Glomerular visceral epithelial cell (primary cell): ENCODE measurements around the gene SLC10A7.

ENCODE experiments used
- DNase-seq: peaks from one replicate; pipeline ENCODE4 v3.0.0-alpha.2; 2016; ENCODE audit errors: extremely low spot score

SLC10A7 gene

GRCh38 chr4:146311238-146311970 is 210.3 kb downstream of the SLC10A7 start:
- DNase-seq = no peak

- DNase-seq = no peak
Observed at GRCh38 chr4:146310319-146311021, 211.3 kb downstream of the SLC10A7 start.

- DNase-seq = no peak
Observed at GRCh38 chr4:146308951-146309350, 212.8 kb downstream of the SLC10A7 start.

DNA sequence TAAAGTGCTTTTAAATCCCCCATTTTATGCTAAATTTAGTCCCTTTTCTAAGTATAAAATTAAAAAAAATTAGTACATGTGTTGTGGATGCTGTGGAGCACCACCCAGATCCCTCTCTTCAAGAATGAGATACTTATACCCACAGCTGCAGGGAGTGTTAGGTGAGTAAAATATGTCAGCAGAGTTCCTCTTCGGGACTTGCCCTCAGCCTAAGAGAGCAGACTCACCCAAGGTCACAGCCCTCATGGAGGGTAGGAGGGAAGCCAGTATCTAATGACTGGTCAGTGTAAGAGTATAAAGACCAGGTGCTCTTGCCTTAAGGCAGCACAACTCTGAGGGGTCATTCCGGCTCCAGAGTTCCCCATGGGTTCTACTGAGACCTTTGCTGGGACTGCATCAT is 218.9 kb downstream of the SLC10A7 start:
- no peak for DNase-seq

GRCh38 chr4:146299607-146300006 is 222.1 kb downstream of the SLC10A7 start:
- DNase-seq = no peak

GRCh38 chr4:146294776-146295175 is 227.0 kb downstream of the SLC10A7 start:
- no peak for DNase-seq

DNA sequence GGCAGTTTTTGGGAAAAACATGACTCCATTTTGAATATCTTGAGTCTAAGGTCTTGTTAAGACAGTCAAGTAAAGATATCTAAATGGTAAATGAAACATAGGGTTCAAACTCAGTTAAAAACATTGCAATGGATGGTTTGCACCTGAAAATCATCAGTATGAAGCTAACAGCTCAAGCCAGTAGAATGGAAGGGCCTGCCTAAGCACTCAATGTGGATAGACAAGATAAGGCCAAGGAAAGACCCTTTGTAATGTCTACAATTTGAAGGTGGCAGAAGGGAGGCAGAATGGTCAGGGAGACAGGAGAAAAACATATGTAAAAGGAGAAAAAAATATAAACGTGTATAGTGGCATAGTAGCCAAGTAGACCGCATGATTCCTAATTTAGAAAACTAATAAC is 229.2 kb downstream of the SLC10A7 start:
- no peak for DNase-seq

DNA sequence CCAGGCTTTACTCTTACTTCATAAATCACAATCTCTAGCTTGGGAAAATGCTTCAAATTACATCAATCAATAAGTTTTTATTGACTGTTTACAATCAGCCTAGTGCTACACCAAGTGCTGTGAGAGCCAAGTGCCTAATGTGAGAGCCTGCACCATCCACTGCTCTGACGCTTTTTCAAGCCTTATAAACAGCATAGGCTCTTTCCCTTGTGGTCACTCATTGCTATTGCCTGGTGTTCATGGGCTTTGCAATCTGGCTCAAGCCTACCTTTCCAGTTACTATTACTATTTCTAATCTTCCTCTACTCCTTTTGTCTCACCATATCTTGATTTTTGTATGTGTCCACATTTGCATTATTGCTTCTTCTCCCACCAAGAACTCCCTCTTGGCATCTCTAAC is 230.4 kb downstream of the SLC10A7 start:
- no peak for DNase-seq

DNA sequence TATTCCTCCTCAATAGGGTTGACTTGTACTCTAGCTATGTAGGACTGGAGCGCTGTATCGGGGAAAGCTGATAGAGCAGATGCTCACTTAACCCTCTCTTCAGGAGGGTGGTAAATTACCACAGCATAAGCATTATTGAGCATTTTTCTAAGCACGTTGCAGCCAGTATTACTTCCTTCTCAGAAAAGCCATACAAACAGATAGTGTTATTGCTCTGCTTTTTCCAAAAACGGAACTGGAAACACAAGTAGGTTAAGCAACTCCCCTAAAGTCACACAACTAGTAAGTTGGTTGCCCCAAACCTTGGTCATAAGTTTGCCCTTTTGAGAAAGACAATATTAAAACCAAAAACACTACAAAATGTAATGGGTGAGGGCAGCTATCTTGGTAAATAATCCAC is 233.5 kb downstream of the SLC10A7 start:
- DNase-seq = no peak

- no peak for DNase-seq
Observed at GRCh38 chr4:146285037-146285436, 236.7 kb downstream of the SLC10A7 start.

DNA sequence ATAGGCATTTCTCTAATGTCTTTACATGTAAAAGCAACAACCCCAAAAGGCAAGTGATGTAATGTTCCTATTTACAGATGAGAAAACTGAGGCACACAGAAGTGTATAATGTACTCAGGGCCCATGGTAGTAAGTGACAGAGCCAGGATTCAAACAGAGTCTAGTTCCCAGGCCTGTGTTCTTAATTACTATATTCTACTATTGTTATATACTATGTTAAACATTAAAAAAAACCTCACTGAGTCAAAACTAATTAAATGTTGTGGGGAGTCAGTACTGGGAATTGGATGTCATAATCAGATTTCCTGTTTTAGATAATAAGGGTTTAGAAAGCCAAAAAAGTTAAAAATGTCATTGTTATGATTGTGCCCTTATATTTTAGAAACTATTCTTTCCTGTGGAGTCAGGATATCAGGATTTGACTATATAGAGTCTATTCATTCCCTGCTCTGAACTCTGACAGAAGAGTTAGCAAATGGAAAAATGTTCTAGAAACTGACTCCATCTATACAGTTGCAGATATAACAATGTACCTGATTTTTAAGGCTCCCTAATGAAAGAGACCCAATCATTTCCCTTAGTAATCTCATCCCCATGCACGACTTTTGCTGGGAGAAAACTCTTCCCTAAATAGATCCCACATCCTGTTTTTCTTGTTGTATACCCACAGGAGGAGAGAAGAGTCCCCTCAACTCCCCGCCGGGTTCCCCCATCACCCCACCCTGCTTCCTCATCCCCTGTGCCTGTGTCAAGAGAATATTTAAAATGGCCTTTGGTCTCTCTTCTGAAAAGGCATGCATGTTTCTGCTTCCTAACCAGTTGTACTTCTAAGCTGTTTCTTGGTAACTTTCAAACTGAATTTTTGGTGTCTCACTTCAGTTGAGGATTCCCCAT is 237.7 kb downstream of the SLC10A7 start:
- DNase-seq = no peak

DNA sequence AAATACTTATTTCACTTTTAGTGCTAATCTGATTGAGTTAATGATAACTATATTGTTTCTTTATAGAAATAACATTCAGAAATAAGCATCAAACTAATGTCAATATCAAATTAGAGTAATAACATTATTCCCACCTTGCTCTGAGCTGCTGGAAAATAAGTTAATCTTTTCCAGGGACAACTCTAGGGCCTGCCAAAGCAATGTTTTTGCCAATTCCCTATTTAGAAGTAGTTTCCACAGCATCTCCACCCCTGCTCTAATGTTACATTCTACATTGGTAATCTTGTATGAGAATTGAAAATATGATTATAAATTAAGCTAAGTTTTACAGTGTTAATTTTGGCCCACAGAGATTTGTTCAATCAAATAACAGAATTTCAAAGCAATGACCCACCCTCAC is 239.1 kb downstream of the SLC10A7 start:
- DNase-seq = no peak

GRCh38 chr4:146278986-146279385 is 242.8 kb downstream of the SLC10A7 start:
- no peak for DNase-seq

- DNase-seq = no peak
Observed at GRCh38 chr4:146275370-146275769, 246.4 kb downstream of the SLC10A7 start.

DNA sequence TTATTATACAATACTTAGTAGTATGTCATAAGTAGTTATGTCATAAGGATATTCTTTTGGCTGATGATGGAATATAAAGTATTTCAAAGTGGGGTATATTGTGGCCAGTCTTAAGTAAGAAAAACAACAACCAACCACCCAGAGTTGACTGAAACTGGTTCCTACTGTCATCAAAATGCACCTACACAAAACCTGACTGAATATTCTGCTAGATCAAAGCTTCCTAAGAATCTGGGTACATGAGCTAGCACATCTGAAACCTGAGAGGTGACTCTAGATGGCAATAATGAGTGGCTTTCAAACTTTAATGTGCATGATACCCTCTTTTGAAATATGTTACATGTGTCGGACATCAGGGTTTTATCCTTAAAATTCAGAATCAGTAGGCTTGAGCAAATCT is 247.0 kb downstream of the SLC10A7 start:
- DNase-seq = no peak

DNA sequence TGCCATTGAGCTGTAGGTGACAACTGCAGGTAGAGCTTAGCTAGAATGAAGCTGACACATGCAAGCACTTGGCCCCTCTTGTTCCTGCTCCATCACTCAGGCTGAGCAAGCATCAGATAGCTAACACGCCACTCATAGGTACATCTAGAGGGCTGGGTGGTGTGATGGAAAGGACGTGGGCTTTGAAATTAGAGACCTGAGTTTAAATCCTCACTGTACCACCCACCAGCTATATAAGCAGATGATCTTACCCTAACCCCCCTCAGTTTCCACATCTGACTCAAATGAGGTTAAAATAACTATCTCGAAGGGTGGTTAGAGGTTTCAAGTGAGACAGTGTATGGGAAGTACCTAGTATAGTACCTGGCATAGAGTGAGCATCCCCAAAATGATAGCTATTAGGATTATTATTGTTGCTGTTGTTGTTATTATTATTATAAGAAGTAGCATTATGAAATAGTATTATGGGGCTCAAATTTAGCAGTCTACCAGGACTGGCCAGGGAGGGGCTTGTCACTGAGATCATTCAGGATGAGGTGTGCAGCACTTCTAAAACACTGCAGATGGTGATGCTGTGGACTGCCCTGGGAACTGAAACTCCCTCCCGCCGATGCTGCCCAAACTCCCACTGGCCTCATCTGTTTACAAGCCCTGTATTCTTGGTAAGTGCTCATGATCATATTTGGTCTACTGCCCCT is 248.4 kb downstream of the SLC10A7 start:
- no peak for DNase-seq

DNA sequence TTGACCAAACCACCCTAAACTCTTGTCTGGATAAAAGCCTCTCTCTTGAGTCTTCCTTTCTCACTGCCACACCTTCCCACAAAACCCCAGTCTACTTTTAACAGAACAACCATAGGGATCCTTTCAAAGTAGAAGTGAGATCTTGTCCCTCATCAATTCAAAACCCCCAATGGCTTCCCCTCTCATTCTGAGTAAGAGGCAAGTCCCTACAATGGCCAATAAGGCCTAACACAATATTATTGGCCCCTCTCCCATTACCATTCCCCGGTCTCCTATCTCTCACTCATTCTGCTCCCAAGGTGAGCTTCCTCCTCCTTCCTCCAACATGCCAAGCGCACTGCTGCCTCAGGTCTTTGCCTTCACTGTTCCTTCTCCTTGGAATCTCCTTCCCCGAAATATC is 250.3 kb downstream of the SLC10A7 start:
- no peak for DNase-seq

DNA sequence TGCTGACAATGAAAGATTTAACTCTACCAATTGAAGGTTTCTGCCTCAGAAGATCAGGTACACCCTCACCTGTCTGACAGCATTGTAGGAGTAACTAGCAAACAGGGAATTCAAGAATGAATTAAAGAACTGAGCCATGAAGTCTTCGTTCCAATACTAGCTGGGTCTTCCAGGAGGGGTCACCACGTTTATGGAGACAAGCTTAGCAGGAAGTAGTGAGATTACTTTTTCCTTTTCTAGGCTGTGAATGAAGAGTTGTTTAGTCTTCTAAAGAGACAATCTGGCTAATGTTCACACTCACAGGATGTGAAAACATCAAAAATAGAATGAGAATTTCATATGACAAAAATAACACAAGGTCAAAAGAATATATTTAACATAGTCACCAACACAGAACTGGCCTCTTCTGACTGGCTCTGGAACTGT is 252.5 kb downstream of the SLC10A7 start:
- no peak for DNase-seq

DNA sequence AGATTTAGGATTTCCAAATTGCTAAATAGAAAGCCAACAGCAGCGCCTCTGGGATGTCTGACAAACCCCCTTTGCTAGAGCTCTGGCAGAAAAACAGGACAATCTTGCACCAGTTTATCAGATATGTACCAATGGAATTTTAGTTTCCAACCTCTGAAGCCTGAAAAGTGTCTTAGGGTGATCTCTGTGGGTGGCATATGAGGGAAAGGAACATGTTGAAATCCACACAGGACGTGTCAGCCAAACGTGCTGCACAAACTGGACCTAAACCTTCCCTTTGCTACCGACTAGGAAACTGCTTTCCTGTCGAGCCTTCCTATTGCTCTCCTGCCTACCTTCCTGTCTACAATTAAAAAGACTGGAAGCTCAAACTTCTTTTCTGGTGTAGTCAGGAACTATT is 253.9 kb downstream of the SLC10A7 start:
- DNase-seq = no peak

- no peak for DNase-seq
Observed at GRCh38 chr4:146265950-146266490, 255.7 kb downstream of the SLC10A7 start.

GRCh38 chr4:146263793-146264192 is 257.9 kb downstream of the SLC10A7 start:
- DNase-seq = no peak

DNA sequence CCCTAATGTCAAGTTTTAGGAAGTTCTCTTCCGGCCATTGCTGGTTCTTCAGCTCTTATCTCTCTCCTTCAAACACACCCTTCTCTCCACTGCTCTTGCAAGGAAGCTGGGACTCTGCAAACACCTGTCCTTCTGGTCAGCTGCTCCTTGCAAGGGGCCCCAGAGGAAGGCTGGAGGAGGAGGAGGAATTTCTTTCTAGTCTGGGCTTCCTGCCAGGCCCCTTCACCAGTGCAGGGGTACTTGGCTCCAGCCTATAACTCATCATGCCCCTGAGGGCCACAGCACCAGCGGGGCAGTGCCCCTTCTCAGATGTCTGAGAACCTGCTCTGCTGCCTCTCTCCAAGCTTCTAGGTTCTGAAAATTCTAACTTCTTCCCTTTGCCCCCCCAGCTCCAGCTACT is 260.7 kb downstream of the SLC10A7 start:
- peak; percentile 50 for DNase-seq
